SK-N-SH (cell line): ENCODE results near the gene GLG1. TPM values are rescaled to one million over a fixed set of nuclear protein-coding genes. Genes with fewer than 3 reads are reported as not detected.
"Not testable (repeated sequence)": the region's sequence is repeated elsewhere in the genome, so short reads cannot be mapped to it uniquely, and the experiment has no call there.

Experiments
- CTCF ChIA-PET: fragments of 300-600, 350-600 bp; formaldehyde crosslinking; extraction: SDS; loops from one replicate; lab custom pipeline; 2021; lab: Yijun Ruan, JAX
- POLR2A ChIA-PET: fragments of 350-600 bp; sonication (Branson Sonifier 250); formaldehyde crosslinking; extraction: SDS; loops from one replicate; lab custom pipeline; 2020; ENCODE audit warnings: antibody characterized with exemption, inconsistent platforms; lab: Yijun Ruan, JAX
- DNase-seq: peaks from one replicate; pipeline ENCODE4 v3.0.0; 2012
- H2AFZ ChIP-seq: fragments of 200-600 bp; sonication (generic); 2 replicates; pipeline ENCODE4 v1.8.1; 2016; ENCODE audit warnings: antibody characterized with exemption, mild to moderate bottlenecking, low read depth
- H3F3A ChIP-seq: fragments of 200-600 bp; sonication (generic); replicated peaks from 2 replicates; pipeline ENCODE3; 2016; ENCODE audit warnings: antibody characterized with exemption, mild to moderate bottlenecking; ENCODE audit not compliant: insufficient read depth
- H3K27ac ChIP-seq, 2 experiments: fragments of 200-500 bp in 1 of 2; fragments of 200-600 bp in 1 of 2; sonication (Bioruptor generic) in 1 of 2; sonication (generic), shearing (Covaris generic) in 1 of 2; 2 replicates each; pipeline versions ENCODE4 v1.5.1 to v1.6.1; 2014 to 2016; ENCODE audit warnings: low read depth in 2 of 2, inconsistent platforms in 1 of 2, low read length in 1 of 2, mild to moderate bottlenecking in 1 of 2, mixed read lengths in 1 of 2
- H3K27me3 ChIP-seq: fragments of 200-600 bp; sonication (generic), shearing (Covaris generic); 2 replicates; pipeline ENCODE4 v1.6.1; 2016; ENCODE audit warnings: mixed run types; ENCODE audit not compliant: insufficient read depth
- H3K36me3 ChIP-seq, 2 experiments: fragments of 200-500 bp in 1 of 2; fragments of 200-600 bp in 1 of 2; sonication (Bioruptor generic) in 1 of 2; sonication (generic) in 1 of 2; replicated peaks in 1 of 2; 2 replicates each; pipeline versions ENCODE3 to v1.5.1; 2014 to 2016; ENCODE audit warnings: low read length in 1 of 2, mild to moderate bottlenecking in 1 of 2; ENCODE audit not compliant: insufficient read depth in 2 of 2, control insufficient read depth in 1 of 2
- H3K4me1 ChIP-seq, 2 experiments: fragments of 200-500 bp in 1 of 2; fragments of 200-600 bp in 1 of 2; sonication (Bioruptor generic) in 1 of 2; sonication (generic), shearing (Covaris generic) in 1 of 2; 2 replicates each; pipeline versions ENCODE4 v1.5.1 to v1.6.1; 2014 to 2016; ENCODE audit warnings: low read depth in 1 of 2, low read length in 1 of 2, mixed run types in 1 of 2; ENCODE audit not compliant: insufficient read depth in 2 of 2, control insufficient read depth in 1 of 2
- H3K4me2 ChIP-seq: fragments of 200-600 bp; sonication (generic), shearing (Covaris generic); 2 replicates; pipeline ENCODE4 v1.6.1; 2017; ENCODE audit warnings: mixed run types
- H3K4me3 ChIP-seq, 2 experiments: fragments of 200-500 bp in 1 of 2; fragments of 200-600 bp in 1 of 2; sonication (Bioruptor generic) in 1 of 2; sonication (generic), shearing (Covaris generic) in 1 of 2; 2 replicates each; pipeline versions ENCODE4 v1.5.1 to v1.8.1; 2014 to 2016; ENCODE audit warnings: low read depth in 2 of 2, inconsistent platforms in 1 of 2, low read length in 1 of 2, mild to moderate bottlenecking in 1 of 2, mixed read lengths in 1 of 2, moderate library complexity in 1 of 2
- H3K79me2 ChIP-seq: fragments of 200-600 bp; sonication (generic); 2 replicates; pipeline ENCODE4 v1.8.1; 2017; ENCODE audit warnings: mild to moderate bottlenecking; ENCODE audit not compliant: insufficient read depth
- H3K9ac ChIP-seq: fragments of 200-600 bp; sonication (generic); 2 replicates; pipeline ENCODE4 v1.6.1; 2017; ENCODE audit warnings: mixed run types
- H3K9me2 ChIP-seq: fragments of 200-600 bp; sonication (generic); 2 replicates; pipeline ENCODE4 v1.6.1; 2017; ENCODE audit warnings: mixed run types
- H3K9me3 ChIP-seq: fragments of 200-600 bp; sonication (generic); 2 replicates; pipeline ENCODE4 v1.6.1; 2017; ENCODE audit warnings: mixed run types, mild to moderate bottlenecking, moderate library complexity
- H4K20me1 ChIP-seq: fragments of 200-600 bp; sonication (generic); 2 replicates; pipeline ENCODE4 v1.6.1; 2017; ENCODE audit warnings: mild to moderate bottlenecking, mixed run types; ENCODE audit not compliant: insufficient read depth
- WGBS: methylation state at CpG from one replicate; pipeline ENCODE4 v1.1.6; 2017; ENCODE audit warnings: low lambda C conversion rate; 5-methylcytosine and 5-hydroxymethylcytosine counted together
- polyA plus RNA-seq, 3 experiments: library from polyadenylated mRNA; depleted of rRNA; stranded (reverse); fragments of >200 nt; gene quantifications; 2 replicates each; pipeline ENCODE4 v1.2.3, GENCODE V29; 2012
- small RNA-seq, 7 experiments: library from RNA; depleted of rRNA; stranded (forward); fragments of <200 nt; gene quantifications; one replicate each; pipeline ENCODE3, GENCODE V24; 2012

Gene GLG1
- polyA plus RNA-seq, 1 of the 3 experiments (the other 2 are of a cell fraction), result 71.1 TPM

- H3K9ac ChIP-seq, CTCF ChIA-PET, H3K79me2 ChIP-seq, POLR2A ChIA-PET, H3K9me2 ChIP-seq, H3K36me3 ChIP-seq, H3K4me2 ChIP-seq, H3K9me3 ChIP-seq, H4K20me1 ChIP-seq, H3K4me1 ChIP-seq, H3F3A ChIP-seq, H3K4me3 ChIP-seq, H3K27me3 ChIP-seq, H3K27ac ChIP-seq, H2AFZ ChIP-seq, DNase-seq: not testable (repeated sequence)
- 49% methylated on average over 6 of the region's 14 CpGs for WGBS
These were observed 202.6 kb downstream of the GLG1 start for GRCh38 chr16:74404148-74404933.

GRCh38 chr16:74400238-74400637 lies 206.7 kb downstream of the GLG1 start:
- 81% methylated on average over 3 of the region's 4 CpGs for WGBS

GRCh38 chr16:74398212-74398895 lies 208.6 kb downstream of the GLG1 start:
- H3K27me3 ChIP-seq, H3K36me3 ChIP-seq, H3K9me3 ChIP-seq, DNase-seq, H3K4me3 ChIP-seq, H3K79me2 ChIP-seq, H3F3A ChIP-seq, H3K4me1 ChIP-seq, H3K9ac ChIP-seq, H3K27ac ChIP-seq, H4K20me1 ChIP-seq, POLR2A ChIA-PET, H2AFZ ChIP-seq, H3K9me2 ChIP-seq, H3K4me2 ChIP-seq, CTCF ChIA-PET: not testable (repeated sequence)
- 67% methylated on average over 1 of the region's 15 CpGs for WGBS

More at GRCh38 chr16:74400238-74400637, 206.7 kb downstream of the GLG1 start:
- H3K36me3 ChIP-seq, H3K27me3 ChIP-seq, H3K9me3 ChIP-seq, H3K4me1 ChIP-seq, POLR2A ChIA-PET, DNase-seq, H4K20me1 ChIP-seq, H3K79me2 ChIP-seq, H3F3A ChIP-seq, H3K4me2 ChIP-seq, H3K4me3 ChIP-seq, CTCF ChIA-PET, H2AFZ ChIP-seq, H3K27ac ChIP-seq, H3K9ac ChIP-seq, H3K9me2 ChIP-seq: not testable (repeated sequence)

Small RNAs within 50 kb of the gene (small RNA-seq; reads per million reads assigned to genes)
- gene RF00019 (0 reads per million in 7 experiments), gene RNU6-237P (0 reads per million in 7 experiments)

Other genes starting within 250 kb of the GLG1 start
- gene NPIPB15, start 230.8 kb downstream of the GLG1 start, polyA plus RNA-seq (2012; rRNA removed), result 0.52 TPM in 1 of 2 replicates, not detected in the other
- 0.10 and 0.18 TPM in 2 replicates for gene CLEC18B, start 185.6 kb downstream of the GLG1 start, polyA plus RNA-seq (2012; rRNA removed)
- gene RFWD3, start 59.8 kb upstream of the GLG1 start, polyA plus RNA-seq (2012; rRNA removed), result 13.2 and 15.9 TPM in 2 replicates
- 3.1 and 3.6 TPM in 2 replicates for gene MLKL, start 93.7 kb upstream of the GLG1 start, polyA plus RNA-seq (2012; rRNA removed)
- not detected in 2 replicates for gene FA2H, start 167.7 kb upstream of the GLG1 start, polyA plus RNA-seq (2012; rRNA removed)